ENCODE measurements around the gene THSD7A.

GRCh38 chr7:11716185-11716584, 115.8 kb downstream of the THSD7A start:
- TF ChIP-seq TAF1 (IDR thresholded peaks at IDR 0.05; ENCODE audit: borderline replicate concordance, low read depth, low read length) (no peak), POLR2A (IDR thresholded peaks at IDR 0.05; ENCODE audit: low read depth, low read length) (no peak), POLR2AphosphoS5 (IDR thresholded peaks at IDR 0.05; ENCODE audit: low read depth, low read length) (no peak)

Data from GM12892 (cell line).